Spinal cord (tissue), 10 donors: Measurements from ENCODE around the gene IMPACT. TPM values are rescaled to one million over a fixed set of nuclear protein-coding genes. Genes with fewer than 3 reads are reported as not detected.

Source experiments
- DNase-seq, 6 donors: peaks; one replicate each; pipeline versions ENCODE4 v3.0.0 to v3.0.0-alpha.2; 2013 to 2015; ENCODE audit warnings: low spot score in 6 of 6, low read depth in 4 of 6
- H3K27ac ChIP-seq: one replicate; pipeline ENCODE4 v1.5.1; 2013; ENCODE audit warnings: low read depth, low read length, control low read depth
- H3K27me3 ChIP-seq: one replicate; pipeline ENCODE4 v1.6.1; 2013; ENCODE audit warnings: low read length; ENCODE audit not compliant: control insufficient read depth, insufficient read depth
- H3K36me3 ChIP-seq: one replicate; pipeline ENCODE4 v1.6.1; 2013; ENCODE audit warnings: low read length; ENCODE audit not compliant: control insufficient read depth, insufficient read depth
- H3K4me1 ChIP-seq: one replicate; pipeline ENCODE4 v1.6.1; 2013; ENCODE audit warnings: low read length; ENCODE audit not compliant: control insufficient read depth, insufficient read depth
- H3K4me3 ChIP-seq: one replicate; pipeline ENCODE4 v1.5.1; 2013; ENCODE audit warnings: low read depth, low read length, control low read depth
- H3K9me3 ChIP-seq: one replicate; pipeline ENCODE4 v1.6.1; 2013; ENCODE audit warnings: low read length; ENCODE audit not compliant: control insufficient read depth, insufficient read depth
- WGBS: methylation state at CpG from one replicate; pipeline ENCODE4 v1.1.5; 2013; ENCODE audit warnings: missing lambda C conversion rate; ENCODE audit not compliant: insufficient coverage; 5-methylcytosine and 5-hydroxymethylcytosine counted together
- polyA plus RNA-seq, 2 donors: library from polyadenylated mRNA; unstranded; fragments of 120-200 nt; gene quantifications; one replicate each; pipeline ENCODE4 v1.2.1, GENCODE V29; 2013; ENCODE audit not compliant: insufficient read length in 2 of 2
- total RNA-seq, 2 donors: library from RNA; depleted of rRNA in 1 of 2; stranded (reverse); fragments of 120-200 nt in 1 of 2; fragments of >200 nt in 1 of 2; gene quantifications; one replicate each; pipeline versions ENCODE4 v1.2.3 to v1.2.4, GENCODE V29; 2013 to 2014
- donor health status: healthy.

The IMPACT gene
- total and polyA plus RNA-seq, 4 donors, result 42.6 to 54.6 (median 49.6) TPM

GRCh38 chr18:24465486-24465885 lies 39.0 kb downstream of the IMPACT start:
- 97% methylated on average over 5 of the region's 7 CpGs for WGBS
- DNase-seq, result no peak
- H3K9me3 ChIP-seq, result no peaks in the 10 kb centered on the region
- no peaks in the 10 kb centered on the region for H3K4me1 ChIP-seq
- no peaks in the 10 kb centered on the region for H3K27me3 ChIP-seq
- H3K4me3 ChIP-seq, result no peak overlapping the region
- no peak overlapping the region for H3K27ac ChIP-seq
- H3K36me3 ChIP-seq, result no peaks in the 10 kb centered on the region

GRCh38 chr18:24466771-24467170 lies 40.3 kb downstream of the IMPACT start:
- no CpG with 5 or more reads among the region's 2 CpGs for WGBS
- H3K9me3 ChIP-seq, result no peaks in the 10 kb centered on the region
- no peak for DNase-seq
- no peaks in the 10 kb centered on the region for H3K4me1 ChIP-seq
- H3K36me3 ChIP-seq, result no peaks in the 10 kb centered on the region
- H3K27me3 ChIP-seq, result no peaks in the 10 kb centered on the region
- no peak overlapping the region for H3K27ac ChIP-seq
- no peak overlapping the region for H3K4me3 ChIP-seq

- H3K9me3 ChIP-seq, result no peaks in the 10 kb centered on the region
- H3K4me3 ChIP-seq, result no peak overlapping the region
- no peak for DNase-seq
- 88% methylated on average over 2 of the region's 3 CpGs for WGBS
- no peaks in the 10 kb centered on the region for H3K4me1 ChIP-seq
- H3K27me3 ChIP-seq, result no peaks in the 10 kb centered on the region
- no peak overlapping the region for H3K27ac ChIP-seq
- no peaks in the 10 kb centered on the region for H3K36me3 ChIP-seq
Observed at GRCh38 chr18:24470022-24470618, 43.6 kb downstream of the IMPACT start.

- no peaks in the 10 kb centered on the region for H3K27me3 ChIP-seq
- 100% methylated on average over 1 of the region's 7 CpGs for WGBS
- H3K9me3 ChIP-seq, result no peaks in the 10 kb centered on the region
- no peak overlapping the region for H3K27ac ChIP-seq
- DNase-seq, result no peak
- H3K4me3 ChIP-seq, result no peak overlapping the region
- no peaks in the 10 kb centered on the region for H3K36me3 ChIP-seq
- no peaks in the 10 kb centered on the region for H3K4me1 ChIP-seq
Observed at GRCh38 chr18:24470805-24471204, 44.3 kb downstream of the IMPACT start.

- Histone ChIP-seq H3K9me3 (no peaks in the 10 kb centered on the region), H3K36me3 (no peaks in the 10 kb centered on the region), H3K27ac (no peak overlapping the region), H3K4me1 (no peaks in the 10 kb centered on the region), H3K4me3 (no peak overlapping the region), H3K27me3 (no peaks in the 10 kb centered on the region)
- 76% methylated on average over 4 of the region's 5 CpGs for WGBS
- no peak for DNase-seq
Observed at GRCh38 chr18:24472591-24472990, 46.1 kb downstream of the IMPACT start.

- H3K9me3 ChIP-seq, result no peaks in the 10 kb centered on the region
- H3K4me3 ChIP-seq, result no peak overlapping the region
- H3K27me3 ChIP-seq, result no peaks in the 10 kb centered on the region
- WGBS, result 71% methylated on average over 1 of the region's 2 CpGs
- DNase-seq, result no peak
- H3K36me3 ChIP-seq, result no peaks in the 10 kb centered on the region
- H3K4me1 ChIP-seq, result no peaks in the 10 kb centered on the region
- no peak overlapping the region for H3K27ac ChIP-seq
Observed at GRCh38 chr18:24474406-24474805, 47.9 kb downstream of the IMPACT start.

- WGBS, result no CpG with 5 or more reads among the region's 6 CpGs
- Histone ChIP-seq H3K27ac (no peak overlapping the region), H3K4me3 (no peak overlapping the region), H3K9me3 (no peaks in the 10 kb centered on the region), H3K4me1 (no peaks in the 10 kb centered on the region), H3K27me3 (no peaks in the 10 kb centered on the region), H3K36me3 (no peaks in the 10 kb centered on the region)
- no peak for DNase-seq
Observed at GRCh38 chr18:24475926-24476589, 49.6 kb downstream of the IMPACT start.

GRCh38 chr18:24479371-24479770 lies 52.9 kb downstream of the IMPACT start:
- WGBS, result 88% methylated on average over 4 of the region's 7 CpGs

GRCh38 chr18:24482821-24483220 lies 56.4 kb downstream of the IMPACT start:
- Histone ChIP-seq H3K4me1 (no peaks in the 10 kb centered on the region), H3K9me3 (no peaks in the 10 kb centered on the region), H3K4me3 (no peak overlapping the region), H3K27me3 (no peaks in the 10 kb centered on the region), H3K27ac (no peak overlapping the region), H3K36me3 (no peaks in the 10 kb centered on the region)
- DNase-seq, result no peak
- WGBS, result no CpG with 5 or more reads among the region's 5 CpGs

More at GRCh38 chr18:24479371-24479770, 52.9 kb downstream of the IMPACT start:
- no peaks in the 10 kb centered on the region for H3K36me3 ChIP-seq
- DNase-seq, result no peak
- H3K27ac ChIP-seq, result no peak overlapping the region
- no peaks in the 10 kb centered on the region for H3K9me3 ChIP-seq
- no peaks in the 10 kb centered on the region for H3K27me3 ChIP-seq
- no peak overlapping the region for H3K4me3 ChIP-seq
- no peaks in the 10 kb centered on the region for H3K4me1 ChIP-seq

- WGBS, result no CpG with 5 or more reads among the region's 3 CpGs
- Histone ChIP-seq H3K4me1 (peaks cover 2% of the 10 kb centered on the region), H3K4me3 (no peak overlapping the region), H3K27ac (no peak overlapping the region), H3K9me3 (no peaks in the 10 kb centered on the region), H3K36me3 (no peaks in the 10 kb centered on the region), H3K27me3 (no peaks in the 10 kb centered on the region)
- DNase-seq, result no peak
Observed at GRCh38 chr18:24485681-24486080, 59.2 kb downstream of the IMPACT start.
